ENCODE data around the gene SRRM5. TPM values are rescaled to one million over a fixed set of nuclear protein-coding genes. Genes with fewer than 3 reads are reported as not detected.
A peak's percentile ranks its signal among the peaks of the same experiment; 100 is the strongest.

Gene SRRM5
- total RNA-seq, 1 experiment from 2014 or later, result 0.62 TPM

- CTCF ChIA-PET, result no interaction called here
Measured at GRCh38 chr19:43610493-43610892, 1.4 kb upstream of the SRRM5 start.

GRCh38 chr19:43612374-43612773, 486 bp downstream of the SRRM5 start:
- Histone ChIP-seq H3K36me3 (ENCODE audit: insufficient read depth, low read length, poor library complexity, severe bottlenecking) (peaks cover 22% of the 10 kb centered on the region), H3K9me3 (ENCODE audit: low read depth, low read length, poor library complexity, severe bottlenecking) (no peaks in the 10 kb centered on the region), H3K4me1 (ENCODE audit: insufficient read depth, low read length, poor library complexity, severe bottlenecking) (peaks cover 22% of the 10 kb centered on the region), H3K4me3 (ENCODE audit: low read depth, low read length, poor library complexity, severe bottlenecking) (no peak overlapping the region), H3K27me3 (replicated peaks; ENCODE audit: insufficient read depth, low read depth, low read length, poor library complexity) (no peaks in the 10 kb centered on the region), H3K27ac (ENCODE audit: low read depth, low read length, poor library complexity, severe bottlenecking) (no peak overlapping the region)
- no peak for DNase-seq (ENCODE audit: low spot score)
- CTCF ChIA-PET, result no interaction called here
- TF ChIP-seq CTCF (conservative IDR thresholded peaks at IDR 0.05; ENCODE audit: low read depth, low read length) (no peak), EZH2 (IDR thresholded peaks at IDR 0.05; ENCODE audit: borderline replicate concordance, low read depth, low read length, poor library complexity, severe bottlenecking) (no peak)
- intact Hi-C loops (cut with micrococcal nuclease; ENCODE audit: unreplicated experiment), result no loop called here
- BruUV-seq (replicated peaks), result no TSS peak
- POLR2A ChIA-PET (ENCODE audit: low non-redundant PET), result no interaction called here

More at GRCh38 chr19:43610493-43610892, 1.4 kb upstream of the SRRM5 start:
- intact Hi-C loops (cut with micrococcal nuclease; ENCODE audit: unreplicated experiment), result no loop called here
- Histone ChIP-seq H3K36me3 (ENCODE audit: insufficient read depth, low read length, poor library complexity, severe bottlenecking) (peaks cover 22% of the 10 kb centered on the region), H3K4me1 (ENCODE audit: insufficient read depth, low read length, poor library complexity, severe bottlenecking) (peaks cover 40% of the 10 kb centered on the region), H3K4me3 (ENCODE audit: low read depth, low read length, poor library complexity, severe bottlenecking) (no peak overlapping the region), H3K9me3 (ENCODE audit: low read depth, low read length, poor library complexity, severe bottlenecking) (no peaks in the 10 kb centered on the region), H3K27ac (ENCODE audit: low read depth, low read length, poor library complexity, severe bottlenecking) (peak overlapping the region; percentile 66), H3K27me3 (replicated peaks; ENCODE audit: insufficient read depth, low read depth, low read length, poor library complexity) (no peaks in the 10 kb centered on the region)
- POLR2A ChIA-PET (ENCODE audit: low non-redundant PET), result no interaction called here
- BruUV-seq (replicated peaks), result no TSS peak
- TF ChIP-seq CTCF (conservative IDR thresholded peaks at IDR 0.05; ENCODE audit: low read depth, low read length) (no peak), EZH2 (IDR thresholded peaks at IDR 0.05; ENCODE audit: borderline replicate concordance, low read depth, low read length, poor library complexity, severe bottlenecking) (no peak)
- DNase-seq (ENCODE audit: low spot score), result peak; percentile 86

- H3K27me3 ChIP-seq (replicated peaks; ENCODE audit: insufficient read depth, low read depth, low read length, poor library complexity), result no peaks in the 10 kb centered on the region
- no peak overlapping the region for H3K27ac ChIP-seq (ENCODE audit: low read depth, low read length, poor library complexity, severe bottlenecking)
- no peak for DNase-seq (ENCODE audit: low spot score)
- peaks cover 13% of the 10 kb centered on the region for H3K4me1 ChIP-seq (ENCODE audit: insufficient read depth, low read length, poor library complexity, severe bottlenecking)
- H3K4me3 ChIP-seq (ENCODE audit: low read depth, low read length, poor library complexity, severe bottlenecking), result no peak overlapping the region
- POLR2A ChIA-PET (ENCODE audit: low non-redundant PET), result no interaction called here
- BruUV-seq (replicated peaks), result no TSS peak
- intact Hi-C loops (cut with micrococcal nuclease; ENCODE audit: unreplicated experiment), result no loop called here
- CTCF ChIA-PET, result no interaction called here
- TF ChIP-seq CTCF (conservative IDR thresholded peaks at IDR 0.05; ENCODE audit: low read depth, low read length) (no peak), EZH2 (IDR thresholded peaks at IDR 0.05; ENCODE audit: borderline replicate concordance, low read depth, low read length, poor library complexity, severe bottlenecking) (no peak)
- H3K9me3 ChIP-seq (ENCODE audit: low read depth, low read length, poor library complexity, severe bottlenecking), result no peaks in the 10 kb centered on the region
- H3K36me3 ChIP-seq (ENCODE audit: insufficient read depth, low read length, poor library complexity, severe bottlenecking), result peaks cover 19% of the 10 kb centered on the region
Measured at GRCh38 chr19:43616306-43616705, 4.4 kb downstream of the SRRM5 start.
